NCI-H2107 treated with DMSO at 0.1 percent for 48 hours (cell line): ENCODE results near the gene PIK3R5.

Source experiments
- DNase-seq: peaks from one replicate; lab custom pipeline; 2025; ENCODE audit not compliant: unreplicated experiment; lab: John Stamatoyannopoulos, UW

PIK3R5 gene

GRCh38 chr17:8955021-8955959 lies 10.2 kb downstream of the PIK3R5 start:
- no peak for DNase-seq

DNA sequence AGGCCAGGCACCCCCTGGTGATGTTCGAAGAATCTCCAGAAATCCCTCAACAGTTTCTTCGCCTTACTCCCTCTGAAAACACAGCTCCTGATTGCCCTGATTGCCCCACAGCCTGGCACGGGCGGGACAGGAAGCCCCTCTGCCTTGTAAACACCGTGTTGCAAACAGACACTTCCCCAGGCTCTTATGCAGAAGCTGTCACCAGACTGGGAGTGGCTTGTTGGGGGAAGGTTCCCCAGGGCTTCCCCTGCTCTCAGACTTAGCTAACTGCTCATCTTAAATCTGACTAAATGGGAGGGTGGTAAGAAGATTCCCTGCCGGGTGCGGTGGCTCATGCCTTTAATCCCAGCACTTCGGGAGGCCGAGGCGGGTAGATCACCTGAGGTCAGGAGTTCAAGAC lies 11.2 kb downstream of the PIK3R5 start:
- DNase-seq: no peak

- no peak for DNase-seq
Observed at GRCh38 chr17:8953156-8953885, 12.2 kb downstream of the PIK3R5 start.

DNA sequence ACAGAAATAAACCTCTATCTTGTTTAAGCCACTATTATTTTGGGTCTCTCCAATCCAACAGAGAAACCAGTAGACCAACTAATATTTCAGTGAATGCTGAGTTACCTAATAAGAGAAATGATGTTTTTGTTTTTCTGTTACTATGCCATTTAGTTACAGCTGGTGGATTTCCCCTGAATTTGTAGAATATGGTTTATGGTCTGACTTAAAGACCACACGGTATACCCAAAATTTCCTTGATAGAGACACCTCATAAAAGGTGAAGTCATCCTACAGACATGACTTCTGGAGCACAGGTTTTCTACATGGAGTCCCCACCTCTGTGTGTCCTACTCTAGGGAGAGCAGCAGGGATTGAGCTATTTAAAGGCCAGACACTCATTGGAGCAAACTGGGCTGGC lies 13.3 kb downstream of the PIK3R5 start:
- no peak for DNase-seq

DNA sequence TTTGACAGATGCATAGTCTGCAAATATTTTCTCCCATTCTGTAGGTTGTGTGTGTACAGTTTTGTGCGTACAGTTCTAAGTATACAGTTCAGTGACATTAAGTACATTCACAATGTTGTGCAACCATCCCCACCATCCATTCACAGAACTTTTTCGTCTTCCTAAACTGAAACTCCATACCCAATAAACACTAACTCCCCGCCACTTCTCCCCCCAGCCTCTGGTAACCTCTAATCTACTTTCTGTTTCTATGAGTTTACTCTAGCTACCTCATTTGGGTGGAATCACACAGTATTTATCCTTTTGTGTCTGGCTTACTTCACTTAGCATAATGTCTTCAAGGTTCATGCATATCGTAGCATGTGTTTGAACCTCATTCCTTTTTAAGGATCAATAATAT lies 14.3 kb downstream of the PIK3R5 start:
- no peak for DNase-seq

DNA sequence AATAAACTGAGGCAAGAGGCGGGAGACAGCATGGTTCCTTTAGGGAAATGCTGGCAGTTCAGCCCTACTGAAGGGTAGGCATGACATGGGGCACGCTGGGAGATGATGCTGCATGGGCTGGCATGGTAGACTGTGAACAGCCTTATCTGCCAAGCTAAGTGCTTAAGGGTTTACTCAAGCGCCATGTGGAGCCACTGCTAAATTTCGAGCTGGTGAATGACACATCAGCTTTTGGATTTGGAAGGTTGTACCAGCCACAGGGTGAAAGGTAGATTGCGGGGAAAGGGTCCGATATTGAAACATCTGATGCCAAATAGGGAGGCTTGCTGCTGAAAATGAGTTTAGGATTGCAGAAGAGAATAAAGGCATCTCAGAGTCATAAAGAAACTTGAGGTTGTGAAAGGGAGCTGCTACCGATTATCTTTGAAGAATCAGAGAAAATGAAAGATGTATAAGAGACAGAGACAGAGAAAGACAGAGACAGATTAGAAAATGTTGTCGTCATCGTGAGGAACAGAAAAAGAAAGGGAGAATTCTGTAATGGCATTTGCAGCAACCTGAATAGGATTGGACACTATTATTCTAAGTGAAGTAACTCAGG lies 16.3 kb downstream of the PIK3R5 start:
- no peak for DNase-seq

- DNase-seq: no peak
Observed at GRCh38 chr17:8948462-8948861, 17.0 kb downstream of the PIK3R5 start.

GRCh38 chr17:8947201-8947600 lies 18.3 kb downstream of the PIK3R5 start:
- no peak for DNase-seq

DNA sequence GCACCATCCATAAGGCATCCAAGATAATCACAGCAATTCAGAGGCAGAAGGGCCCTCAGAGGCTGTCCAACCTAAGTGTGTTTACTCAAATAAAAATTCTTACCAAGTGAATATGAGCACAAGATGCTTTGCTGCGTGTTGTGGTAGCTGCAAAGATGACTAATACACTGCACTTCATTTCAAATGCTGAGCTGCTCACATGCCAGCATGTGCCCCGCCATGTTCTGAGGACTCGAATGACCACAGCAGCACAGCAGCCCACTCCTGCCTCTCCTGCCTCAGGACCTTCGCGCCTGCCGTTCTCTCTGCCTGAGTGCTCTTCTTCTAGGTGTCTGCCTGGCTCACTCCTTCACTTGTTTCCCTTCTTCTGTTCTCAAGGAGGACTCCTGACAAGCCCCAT lies 19.0 kb downstream of the PIK3R5 start:
- no peak for DNase-seq

GRCh38 chr17:8946071-8946470 lies 19.4 kb downstream of the PIK3R5 start:
- no peak for DNase-seq

DNA sequence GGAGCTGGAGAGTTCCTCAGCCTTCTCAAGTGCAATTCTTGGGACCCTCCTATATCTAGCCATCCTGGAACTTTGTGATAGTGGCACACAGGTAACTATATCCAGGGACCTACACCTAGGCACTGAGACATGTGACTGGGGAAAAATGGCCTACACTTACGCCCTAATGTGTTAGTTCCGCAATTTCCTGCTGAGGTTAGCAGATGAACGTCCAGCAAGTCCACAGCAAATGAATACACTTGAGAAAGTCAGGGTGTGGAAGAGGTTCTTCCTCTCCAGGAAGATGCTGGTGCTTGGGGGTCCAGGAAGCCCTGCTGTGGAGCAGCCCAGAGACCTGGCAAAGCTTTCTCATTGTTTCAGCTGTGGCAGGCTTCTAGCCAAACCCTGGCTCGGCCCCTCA lies 20.8 kb downstream of the PIK3R5 start:
- no peak for DNase-seq

DNA sequence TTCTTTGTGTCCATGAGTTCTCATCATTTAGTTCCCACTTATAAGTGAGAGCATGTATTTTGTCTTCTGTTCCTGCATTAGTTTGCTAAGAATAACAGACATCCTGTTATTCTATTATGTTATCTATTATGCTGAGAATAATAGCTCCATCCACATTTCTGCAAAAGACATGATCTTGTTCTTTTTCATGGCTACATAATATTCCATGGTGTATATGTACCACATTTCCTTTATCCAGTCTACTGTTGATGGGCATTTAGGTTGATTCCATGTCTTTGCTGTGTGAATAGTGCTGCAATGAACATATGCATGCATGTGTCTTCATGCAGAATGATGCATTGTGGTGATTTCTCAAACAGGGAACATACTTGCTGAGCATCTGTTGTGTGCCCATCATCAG lies 21.4 kb downstream of the PIK3R5 start:
- no peak for DNase-seq

DNA sequence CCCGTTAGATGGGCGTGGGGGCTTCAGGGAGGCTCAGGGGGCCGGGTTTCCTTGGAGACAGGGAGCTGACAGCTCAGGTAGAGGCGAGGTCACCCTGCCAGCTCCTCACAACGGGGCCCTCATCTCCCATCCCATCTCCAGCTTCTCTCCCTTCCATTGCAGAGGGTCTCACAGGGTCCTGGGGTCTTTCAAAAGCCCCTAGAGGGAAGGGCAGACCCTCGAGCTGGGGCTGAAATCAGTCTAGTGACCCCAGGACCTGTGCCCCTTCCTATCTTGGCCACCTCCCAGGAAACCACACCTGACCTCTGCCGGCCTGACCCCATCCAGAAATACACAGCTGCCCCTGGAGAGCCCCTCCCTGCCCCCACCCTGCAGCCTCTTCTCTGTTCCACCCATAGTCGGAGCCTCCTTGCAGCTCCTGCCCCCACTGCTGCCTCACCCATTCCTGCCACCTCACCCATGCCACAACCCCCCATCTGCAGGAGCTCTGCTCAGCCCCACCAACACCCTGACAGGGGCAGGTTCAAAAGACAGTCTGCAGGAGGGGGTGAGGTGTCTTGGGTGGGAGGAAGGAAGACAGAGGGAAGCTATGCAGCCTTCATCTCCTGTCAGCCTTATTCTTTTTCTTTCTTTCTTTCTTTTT lies 23.4 kb downstream of the PIK3R5 start:
- no peak for DNase-seq

DNA sequence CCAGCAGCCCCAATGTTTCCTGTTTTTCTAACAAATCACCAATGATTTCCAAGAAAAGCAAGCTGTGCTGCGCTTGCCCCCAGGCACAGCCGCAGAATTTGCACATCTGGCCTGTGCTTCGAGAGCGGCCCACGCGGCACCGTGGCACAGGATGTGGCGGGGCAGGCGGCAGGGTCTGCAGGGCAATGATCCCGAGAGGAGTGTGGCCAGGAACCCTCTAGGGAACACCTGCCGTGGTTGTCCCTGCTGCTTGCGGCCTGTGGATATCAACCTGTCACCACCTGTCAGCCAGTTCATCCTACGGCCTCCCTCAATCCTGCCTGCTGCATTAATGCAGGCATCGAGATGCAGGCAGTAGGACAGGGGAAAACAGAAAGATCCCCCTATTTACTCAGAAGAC lies 24.0 kb downstream of the PIK3R5 start:
- DNase-seq: no peak

- no peak for DNase-seq
Observed at GRCh38 chr17:8940866-8941471, 24.5 kb downstream of the PIK3R5 start.

DNA sequence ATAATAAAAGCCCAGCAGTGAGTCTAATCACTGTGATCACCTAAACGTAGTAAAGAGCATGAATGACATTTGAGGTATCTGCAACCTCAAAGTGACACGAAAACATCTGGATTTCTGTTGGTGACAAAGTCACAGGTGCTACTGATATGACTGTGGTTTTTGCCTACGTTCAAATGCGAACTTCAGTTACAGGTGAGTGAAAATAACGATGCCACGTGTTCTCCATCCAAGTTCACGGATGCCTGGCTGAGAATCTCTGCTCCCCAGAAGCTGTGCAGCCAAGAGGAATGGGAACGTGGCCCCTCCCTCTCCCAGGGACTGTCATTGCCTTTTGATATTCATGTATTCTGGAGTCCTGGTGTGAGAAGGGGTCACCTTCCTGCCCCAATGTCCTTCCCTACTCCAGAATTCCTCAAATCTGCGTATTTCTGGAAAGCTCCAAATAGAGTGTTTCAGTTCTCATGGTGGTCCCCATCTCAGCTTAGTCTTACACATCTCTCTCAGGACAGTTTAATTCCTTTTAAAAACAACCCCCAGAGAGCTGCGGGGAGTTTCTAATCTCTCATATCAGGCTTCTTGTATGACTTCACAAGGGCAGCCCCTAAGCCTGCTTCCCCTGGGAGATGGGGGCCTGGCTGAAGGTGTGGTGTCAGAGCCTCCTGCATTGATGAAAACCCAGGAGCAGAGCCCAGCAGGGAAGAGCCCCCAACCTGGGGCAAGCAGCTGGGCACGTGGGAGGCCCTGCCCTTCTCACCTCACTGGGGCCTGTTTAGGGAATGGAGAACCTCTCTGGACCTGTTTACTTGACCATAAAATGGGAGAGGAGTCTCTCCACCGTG lies 25.8 kb downstream of the PIK3R5 start:
- DNase-seq: no peak

- no peak for DNase-seq
Observed at GRCh38 chr17:8938933-8939332, 26.6 kb downstream of the PIK3R5 start.

- DNase-seq: no peak
Observed at GRCh38 chr17:8935191-8935590, 30.3 kb downstream of the PIK3R5 start.

DNA sequence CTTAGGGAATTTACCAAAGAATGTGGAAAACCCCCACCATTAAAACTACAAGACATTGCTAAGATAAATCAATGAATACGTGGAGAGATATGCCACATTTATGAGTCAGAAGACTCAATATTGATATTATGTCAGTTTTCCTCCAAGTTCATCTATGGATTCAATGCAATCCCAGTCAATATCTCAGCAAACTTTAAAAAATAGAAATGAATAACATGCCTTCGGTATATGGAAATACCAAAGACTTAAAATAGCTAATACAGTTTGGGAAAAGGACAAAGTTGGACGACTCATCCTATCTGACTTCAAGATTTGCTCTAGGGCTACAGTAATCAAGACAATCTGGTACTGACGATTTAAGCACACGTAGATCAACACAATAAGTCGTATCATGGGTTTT lies 31.2 kb downstream of the PIK3R5 start:
- DNase-seq: no peak

DNA sequence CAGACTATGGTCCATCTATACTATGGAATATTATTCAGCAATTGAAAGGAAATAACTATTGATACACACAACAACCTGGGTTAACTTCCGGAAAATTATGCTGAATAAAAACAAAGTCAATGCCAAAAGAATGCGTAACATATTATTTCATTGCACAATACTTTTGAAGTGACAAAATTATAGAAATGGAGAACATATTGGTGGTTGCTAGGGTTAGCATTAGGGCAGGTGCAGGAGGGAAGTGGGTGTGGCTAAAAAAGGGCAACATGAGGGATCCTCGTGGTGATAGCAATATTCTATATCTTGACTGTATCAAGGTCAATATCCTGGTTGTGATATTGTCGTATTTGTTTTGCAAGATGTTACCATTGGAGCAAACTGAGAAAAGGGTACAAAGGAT lies 34.9 kb downstream of the PIK3R5 start:
- no peak for DNase-seq
